ENCODE measurements around the gene SLC1A1. TPM values are rescaled to one million over a fixed set of nuclear protein-coding genes. Genes with fewer than 3 reads are reported as not detected.

The SLC1A1 gene
- total RNA-seq, 6 donors from 2014 or later: 16.8 to 62.5 (median 40.6) TPM

DNA sequence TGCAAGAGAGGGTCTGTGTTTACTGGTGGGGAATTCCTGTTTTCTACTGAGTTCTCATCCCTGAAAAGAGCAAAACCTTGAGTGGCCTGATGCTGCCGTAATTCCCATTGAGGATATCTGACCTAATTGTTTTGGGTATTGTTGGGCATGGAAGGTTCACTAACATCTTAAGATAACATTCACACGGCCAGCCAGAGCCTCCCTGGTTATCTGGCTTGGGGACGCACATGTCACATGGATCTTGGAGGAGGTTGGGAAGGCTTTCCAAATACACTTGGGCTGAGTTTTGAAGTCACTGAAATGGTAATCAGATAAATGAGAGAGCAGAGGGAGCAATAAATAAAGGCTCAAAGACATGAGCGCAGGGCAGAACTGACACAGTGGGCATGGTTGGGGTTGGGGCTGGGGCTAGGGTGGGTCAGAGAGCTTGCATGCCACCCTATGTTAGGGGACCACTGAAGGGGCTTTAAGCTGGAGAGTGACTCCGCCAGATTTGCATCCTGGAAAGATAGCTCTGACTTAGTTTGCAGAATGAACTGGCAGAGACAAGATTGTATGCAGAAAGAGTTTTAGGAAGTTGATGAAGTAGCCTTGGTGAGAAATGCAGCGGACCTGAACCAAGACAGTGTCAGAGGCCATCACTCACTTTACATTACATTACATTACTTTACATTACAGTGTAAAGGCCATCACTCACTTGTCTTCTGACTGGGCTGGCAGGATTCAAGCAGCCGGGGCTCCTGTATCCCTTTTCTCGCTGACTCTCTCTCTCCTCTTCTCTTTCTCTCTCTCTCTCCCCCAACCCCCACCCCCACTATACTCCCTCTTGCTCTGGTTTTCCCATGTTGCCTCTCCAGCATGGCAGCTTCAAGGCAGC is 24.2 kb downstream of the SLC1A1 start:
- ATAC-seq (ENCODE audit: low FRiP score in 2 of 2): no peak
- no peak overlapping the region for H3K4me3 ChIP-seq
- no peak for DNase-seq
- 85% methylated on average over 8 of the region's 8 CpGs for WGBS, 2 donors
- no peaks in the 10 kb centered on the region for H3K4me1 ChIP-seq
- H3K36me3 ChIP-seq: no peaks in the 10 kb centered on the region
- TF ChIP-seq POLR2A (IDR thresholded peaks at IDR 0.05) (no peak), EP300 (IDR thresholded peaks at IDR 0.05) (no peak), POLR2AphosphoS5 (IDR thresholded peaks at IDR 0.05) (no peak)
- no peaks in the 10 kb centered on the region for H3K9me3 ChIP-seq
- H3K27ac ChIP-seq: no peak overlapping the region
- H3K27me3 ChIP-seq: no peaks in the 10 kb centered on the region

DNA sequence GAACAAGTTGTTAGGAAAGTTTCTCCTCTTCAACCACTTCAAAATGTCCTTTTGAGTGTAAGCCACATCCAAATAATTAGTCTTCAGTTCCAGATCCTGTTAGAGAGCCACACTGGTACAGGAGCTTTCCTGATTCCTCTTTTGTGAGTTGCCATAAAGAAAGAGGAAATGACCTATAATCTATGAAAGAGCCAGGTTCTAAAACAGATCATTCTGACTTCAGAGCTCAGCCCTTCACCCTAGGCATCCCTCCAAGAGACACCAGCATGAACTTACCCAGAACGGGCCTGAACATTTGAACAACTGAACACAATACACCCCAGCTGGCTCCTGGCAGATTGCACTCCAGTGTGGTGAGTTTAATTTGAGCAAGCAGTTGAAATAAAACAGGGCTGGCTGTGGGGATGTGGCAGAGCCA is 25.7 kb downstream of the SLC1A1 start:
- TF ChIP-seq, protein P1, sequence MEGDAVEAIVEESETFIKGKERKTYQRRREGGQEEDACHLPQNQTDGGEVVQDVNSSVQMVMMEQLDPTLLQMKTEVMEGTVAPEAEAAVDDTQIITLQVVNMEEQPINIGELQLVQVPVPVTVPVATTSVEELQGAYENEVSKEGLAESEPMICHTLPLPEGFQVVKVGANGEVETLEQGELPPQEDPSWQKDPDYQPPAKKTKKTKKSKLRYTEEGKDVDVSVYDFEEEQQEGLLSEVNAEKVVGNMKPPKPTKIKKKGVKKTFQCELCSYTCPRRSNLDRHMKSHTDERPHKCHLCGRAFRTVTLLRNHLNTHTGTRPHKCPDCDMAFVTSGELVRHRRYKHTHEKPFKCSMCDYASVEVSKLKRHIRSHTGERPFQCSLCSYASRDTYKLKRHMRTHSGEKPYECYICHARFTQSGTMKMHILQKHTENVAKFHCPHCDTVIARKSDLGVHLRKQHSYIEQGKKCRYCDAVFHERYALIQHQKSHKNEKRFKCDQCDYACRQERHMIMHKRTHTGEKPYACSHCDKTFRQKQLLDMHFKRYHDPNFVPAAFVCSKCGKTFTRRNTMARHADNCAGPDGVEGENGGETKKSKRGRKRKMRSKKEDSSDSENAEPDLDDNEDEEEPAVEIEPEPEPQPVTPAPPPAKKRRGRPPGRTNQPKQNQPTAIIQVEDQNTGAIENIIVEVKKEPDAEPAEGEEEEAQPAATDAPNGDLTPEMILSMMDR (IDR thresholded peaks at IDR 0.05): no peak
- no peak for TF ChIP-seq EP300 (IDR thresholded peaks at IDR 0.05)
- TF ChIP-seq POLR2A (IDR thresholded peaks at IDR 0.05): no peak
- ATAC-seq (ENCODE audit: low FRiP score in 2 of 2): no peak

DNA sequence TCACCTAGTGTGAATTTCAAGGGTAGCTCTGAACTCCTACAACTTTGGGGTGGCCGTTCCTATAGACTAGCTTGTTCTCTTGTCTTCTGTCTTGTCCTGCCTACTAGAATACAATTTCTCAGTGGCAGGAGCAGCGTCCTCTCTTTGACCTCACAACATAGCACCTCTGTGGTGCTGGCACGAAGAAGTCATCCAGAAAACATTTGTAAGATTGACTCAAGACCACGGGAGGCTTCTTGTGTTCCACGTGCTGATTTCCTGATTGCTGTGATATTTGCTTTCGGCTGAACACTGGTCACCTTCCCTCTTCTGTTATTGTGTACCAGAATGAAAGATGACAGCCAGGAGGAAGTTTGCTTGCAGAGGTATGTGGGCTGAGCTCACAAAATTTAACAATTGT is 27.0 kb downstream of the SLC1A1 start:
- Histone ChIP-seq H3K4me1 (no peaks in the 10 kb centered on the region), H3K4me3 (no peak overlapping the region), H3K27me3 (no peaks in the 10 kb centered on the region), H3K27ac (no peak overlapping the region), H3K9me3 (no peaks in the 10 kb centered on the region), H3K36me3 (no peaks in the 10 kb centered on the region)
- TF ChIP-seq POLR2AphosphoS5 (IDR thresholded peaks at IDR 0.05) (no peak), EP300 (IDR thresholded peaks at IDR 0.05) (no peak), POLR2A (IDR thresholded peaks at IDR 0.05) (no peak)
- 45 to 48% methylated on average over 6 of the region's 6 CpGs for WGBS, 2 donors
- ATAC-seq (ENCODE audit: low FRiP score in 2 of 2): no peak
- DNase-seq: no peak

More for the DNA sequence above, 25.7 kb downstream of the SLC1A1 start:
- Histone ChIP-seq H3K4me3 (no peak overlapping the region), H3K9me3 (no peaks in the 10 kb centered on the region), H3K27me3 (no peaks in the 10 kb centered on the region), H3K27ac (peak overlapping the region in 3 of 4 donors; percentile 12 to 46 (median 15)), H3K4me1 (no peaks in the 10 kb centered on the region), H3K36me3 (no peaks in the 10 kb centered on the region)
- 47 to 90% methylated on average over 1 of the region's 1 CpG for WGBS, 2 donors
- DNase-seq: no peak

DNA sequence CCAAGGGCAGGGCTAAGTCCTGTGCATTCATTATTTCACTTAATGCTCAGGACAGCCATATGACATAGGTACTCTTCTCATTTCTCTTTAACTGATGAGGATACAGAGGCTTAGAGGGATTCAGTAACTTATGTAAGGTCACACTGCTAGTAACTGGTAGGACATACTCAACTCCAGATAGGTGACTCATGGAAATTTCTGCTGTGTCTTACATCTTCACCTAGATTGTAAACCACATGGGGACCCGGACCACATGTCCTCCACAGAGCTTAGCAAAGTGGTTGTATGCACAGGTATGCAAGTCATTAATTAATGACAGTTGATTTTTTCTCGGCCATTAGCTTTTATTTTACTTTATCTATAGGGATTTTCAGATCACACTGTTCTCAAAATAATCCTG is 29.3 kb downstream of the SLC1A1 start:
- 91 to 94% methylated on average over 2 of the region's 2 CpGs for WGBS, 2 donors
- Histone ChIP-seq H3K27ac (no peak overlapping the region), H3K27me3 (no peaks in the 10 kb centered on the region), H3K36me3 (no peaks in the 10 kb centered on the region), H3K4me1 (no peaks in the 10 kb centered on the region), H3K4me3 (no peak overlapping the region), H3K9me3 (no peaks in the 10 kb centered on the region)
- no peak for ATAC-seq (ENCODE audit: low FRiP score in 2 of 2)
- TF ChIP-seq EP300 (IDR thresholded peaks at IDR 0.05) (no peak), POLR2AphosphoS5 (IDR thresholded peaks at IDR 0.05) (no peak), POLR2A (IDR thresholded peaks at IDR 0.05) (no peak)
- TF ChIP-seq, protein P1 (IDR thresholded peaks at IDR 0.05): no peak
- DNase-seq: no peak

DNA sequence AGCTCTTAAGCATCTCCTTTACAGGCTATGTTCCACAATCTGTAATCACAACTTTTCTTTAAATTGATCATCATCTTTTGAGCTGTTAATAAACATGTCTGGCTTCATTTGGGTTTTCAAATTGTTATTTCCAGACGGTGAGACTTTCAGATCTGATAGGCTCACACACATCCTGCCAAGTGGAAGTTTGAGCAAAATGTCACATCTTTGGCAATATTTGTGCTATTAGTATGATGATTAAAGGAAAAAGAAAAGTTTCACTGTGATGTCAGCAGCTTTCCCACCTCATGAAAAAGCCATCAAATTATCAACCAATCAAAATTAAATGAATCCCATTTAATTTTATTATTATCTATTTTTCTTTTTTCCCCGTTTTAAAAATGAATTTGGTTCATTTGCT is 29.8 kb downstream of the SLC1A1 start:
- WGBS, 2 donors: 59 to 60% methylated on average over 2 of the region's 2 CpGs
- TF ChIP-seq POLR2AphosphoS5 (IDR thresholded peaks at IDR 0.05) (no peak), EP300 (IDR thresholded peaks at IDR 0.05) (no peak), POLR2A (IDR thresholded peaks at IDR 0.05) (no peak)
- TF ChIP-seq, protein P1 (IDR thresholded peaks at IDR 0.05): no peak
- Histone ChIP-seq H3K27me3 (no peaks in the 10 kb centered on the region), H3K36me3 (no peaks in the 10 kb centered on the region), H3K4me3 (no peak overlapping the region), H3K27ac (no peak overlapping the region), H3K4me1 (no peaks in the 10 kb centered on the region), H3K9me3 (no peaks in the 10 kb centered on the region)
- ATAC-seq (ENCODE audit: low FRiP score in 2 of 2): no peak
- no peak for DNase-seq

All from upper lobe of left lung (tissue), 6 donors.